GM12872 (cell line): Measurements from ENCODE around the gene AP4B1.

Experiments
- TF ChIP-seq, protein P1 (sequence below): IDR thresholded peaks from 3 replicates; pipeline ENCODE4 v1.5.1; 2011; ENCODE audit warnings: low read depth, mild to moderate bottlenecking, low read length, moderate library complexity; ENCODE audit not compliant: insufficient read depth

AP4B1 gene

DNA sequence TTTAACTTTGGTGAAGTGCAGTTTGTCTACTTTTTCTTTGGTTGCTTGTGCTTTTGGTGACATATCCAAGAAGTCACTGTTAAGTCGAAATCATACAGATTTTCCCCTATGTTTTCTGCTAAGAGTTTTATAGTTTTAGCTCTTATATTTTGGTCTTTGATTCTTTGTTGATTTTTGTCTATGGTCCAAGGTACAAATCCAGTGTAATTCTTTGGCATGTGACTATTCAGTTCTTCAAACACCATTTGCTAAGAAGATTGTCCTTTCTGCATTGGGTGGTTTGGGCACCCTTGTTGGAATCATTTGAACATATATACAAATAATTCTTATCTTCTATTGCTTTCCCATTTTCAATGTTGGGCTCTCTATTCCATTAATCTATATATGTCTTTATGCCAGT is 40.7 kb upstream of the AP4B1 start:
- TF ChIP-seq, protein P1, sequence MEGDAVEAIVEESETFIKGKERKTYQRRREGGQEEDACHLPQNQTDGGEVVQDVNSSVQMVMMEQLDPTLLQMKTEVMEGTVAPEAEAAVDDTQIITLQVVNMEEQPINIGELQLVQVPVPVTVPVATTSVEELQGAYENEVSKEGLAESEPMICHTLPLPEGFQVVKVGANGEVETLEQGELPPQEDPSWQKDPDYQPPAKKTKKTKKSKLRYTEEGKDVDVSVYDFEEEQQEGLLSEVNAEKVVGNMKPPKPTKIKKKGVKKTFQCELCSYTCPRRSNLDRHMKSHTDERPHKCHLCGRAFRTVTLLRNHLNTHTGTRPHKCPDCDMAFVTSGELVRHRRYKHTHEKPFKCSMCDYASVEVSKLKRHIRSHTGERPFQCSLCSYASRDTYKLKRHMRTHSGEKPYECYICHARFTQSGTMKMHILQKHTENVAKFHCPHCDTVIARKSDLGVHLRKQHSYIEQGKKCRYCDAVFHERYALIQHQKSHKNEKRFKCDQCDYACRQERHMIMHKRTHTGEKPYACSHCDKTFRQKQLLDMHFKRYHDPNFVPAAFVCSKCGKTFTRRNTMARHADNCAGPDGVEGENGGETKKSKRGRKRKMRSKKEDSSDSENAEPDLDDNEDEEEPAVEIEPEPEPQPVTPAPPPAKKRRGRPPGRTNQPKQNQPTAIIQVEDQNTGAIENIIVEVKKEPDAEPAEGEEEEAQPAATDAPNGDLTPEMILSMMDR, result no peak

DNA sequence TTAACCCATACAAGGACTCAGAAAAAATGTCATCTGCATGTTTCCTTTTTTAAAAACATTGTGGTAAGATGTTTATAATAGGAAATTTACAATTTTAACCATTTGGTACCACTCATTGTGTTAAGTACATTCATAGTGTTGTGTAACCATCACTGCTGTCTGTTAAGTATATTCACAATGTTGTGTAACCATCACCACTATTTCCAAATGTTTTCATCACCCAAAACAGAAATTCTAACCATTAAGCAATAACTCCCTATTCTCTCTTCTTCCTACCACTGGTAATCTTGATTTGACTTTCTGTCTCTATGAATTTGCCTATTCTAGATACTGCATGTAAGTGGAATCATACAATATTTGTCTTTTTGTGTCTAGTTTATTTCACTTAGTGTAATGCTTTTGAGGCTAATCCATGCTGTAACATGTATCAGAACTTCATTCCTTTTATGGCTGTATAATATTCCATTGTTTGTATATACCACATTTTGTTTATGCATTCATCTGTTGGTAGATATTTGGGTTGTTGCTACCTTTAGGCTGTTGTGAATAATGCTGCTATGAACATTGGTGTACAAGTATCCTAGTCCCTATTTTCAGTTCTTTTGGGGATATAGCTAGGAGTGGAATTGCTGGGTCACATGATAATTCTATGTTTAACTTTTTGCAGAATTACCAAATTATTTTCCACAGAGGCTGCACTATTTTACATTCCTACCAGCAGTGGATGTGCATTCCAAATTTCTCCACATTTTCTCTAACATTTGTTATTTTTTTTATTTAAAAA is 38.6 kb upstream of the AP4B1 start:
- TF ChIP-seq, protein P1, result no peak

DNA sequence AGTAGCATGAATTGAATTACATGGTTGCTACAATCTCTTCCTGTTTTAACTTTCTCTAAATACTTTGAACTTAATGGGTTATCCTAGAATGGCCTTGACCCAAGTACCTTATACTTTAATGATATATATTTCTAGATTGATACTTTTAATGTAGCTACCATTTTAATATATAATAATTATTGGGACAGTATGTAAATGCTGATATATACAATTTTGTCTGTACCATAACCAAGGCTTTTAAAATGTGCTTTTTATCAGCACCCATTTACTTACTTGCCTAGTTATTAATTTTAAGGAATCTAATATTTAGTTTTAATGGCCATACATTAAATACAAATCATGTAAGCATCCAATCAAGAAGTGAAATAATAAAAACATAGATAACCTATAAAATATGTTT is 37.9 kb upstream of the AP4B1 start:
- TF ChIP-seq, protein P1, result no peak

DNA sequence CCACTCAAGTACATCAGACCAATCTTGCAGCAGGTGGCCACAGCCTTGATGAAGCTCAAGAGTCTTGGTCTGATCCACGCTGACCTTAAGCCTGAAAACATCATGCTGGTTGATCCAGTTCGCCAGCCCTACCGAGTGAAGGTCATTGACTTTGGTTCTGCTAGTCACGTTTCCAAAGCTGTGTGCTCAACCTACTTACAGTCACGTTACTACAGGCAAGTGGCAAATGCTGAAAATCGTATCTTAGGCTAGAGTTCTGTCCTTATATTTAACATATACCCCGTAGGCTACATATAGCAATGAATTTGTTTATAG is 36.6 kb upstream of the AP4B1 start:
- TF ChIP-seq, protein P1, result no peak

DNA sequence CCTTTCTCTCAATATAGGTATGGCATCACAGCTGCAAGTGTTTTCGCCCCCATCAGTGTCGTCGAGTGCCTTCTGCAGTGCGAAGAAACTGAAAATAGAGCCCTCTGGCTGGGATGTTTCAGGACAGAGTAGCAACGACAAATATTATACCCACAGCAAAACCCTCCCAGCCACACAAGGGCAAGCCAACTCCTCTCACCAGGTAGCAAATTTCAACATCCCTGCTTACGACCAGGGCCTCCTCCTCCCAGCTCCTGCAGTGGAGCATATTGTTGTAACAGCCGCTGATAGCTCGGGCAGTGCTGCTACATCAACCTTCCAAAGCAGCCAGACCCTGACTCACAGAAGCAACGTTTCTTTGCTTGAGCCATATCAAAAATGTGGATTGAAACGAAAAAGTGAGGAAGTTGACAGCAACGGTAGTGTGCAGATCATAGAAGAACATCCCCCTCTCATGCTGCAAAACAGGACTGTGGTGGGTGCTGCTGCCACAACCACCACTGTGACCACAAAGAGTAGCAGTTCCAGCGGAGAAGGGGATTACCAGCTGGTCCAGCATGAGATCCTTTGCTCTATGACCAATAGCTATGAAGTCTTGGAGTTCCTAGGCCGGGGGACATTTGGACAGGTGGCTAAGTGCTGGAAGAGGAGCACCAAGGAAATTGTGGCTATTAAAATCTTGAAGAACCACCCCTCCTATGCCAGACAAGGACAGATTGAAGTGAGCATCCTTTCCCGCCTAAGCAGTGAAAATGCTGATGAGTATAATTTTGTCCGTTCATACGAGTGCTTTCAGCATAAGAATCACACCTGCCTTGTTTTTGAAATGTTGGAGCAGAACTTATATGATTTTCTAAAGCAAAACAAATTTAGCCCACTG is 36.0 kb upstream of the AP4B1 start:
- TF ChIP-seq, protein P1, result no peak

DNA sequence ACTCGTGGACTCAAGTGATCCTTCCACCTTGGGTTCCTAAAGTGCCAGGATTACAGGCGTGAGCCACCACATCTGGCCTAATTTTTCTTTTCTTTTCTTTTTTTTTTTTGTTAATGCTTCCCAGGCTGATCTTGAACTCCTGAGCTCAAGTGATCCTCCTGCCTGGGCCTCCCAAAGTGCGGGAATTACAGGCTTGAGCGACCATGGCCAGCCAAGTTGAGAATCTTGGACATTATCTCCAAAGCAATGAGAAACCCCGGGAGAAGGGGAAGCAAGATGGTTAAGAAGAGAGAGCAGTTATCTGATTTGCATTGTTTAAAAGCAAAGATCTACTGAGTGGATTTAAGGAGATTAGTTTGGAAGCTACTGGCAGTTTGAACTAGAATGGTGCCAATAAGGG is 33.6 kb upstream of the AP4B1 start:
- TF ChIP-seq, protein P1, result no peak

DNA sequence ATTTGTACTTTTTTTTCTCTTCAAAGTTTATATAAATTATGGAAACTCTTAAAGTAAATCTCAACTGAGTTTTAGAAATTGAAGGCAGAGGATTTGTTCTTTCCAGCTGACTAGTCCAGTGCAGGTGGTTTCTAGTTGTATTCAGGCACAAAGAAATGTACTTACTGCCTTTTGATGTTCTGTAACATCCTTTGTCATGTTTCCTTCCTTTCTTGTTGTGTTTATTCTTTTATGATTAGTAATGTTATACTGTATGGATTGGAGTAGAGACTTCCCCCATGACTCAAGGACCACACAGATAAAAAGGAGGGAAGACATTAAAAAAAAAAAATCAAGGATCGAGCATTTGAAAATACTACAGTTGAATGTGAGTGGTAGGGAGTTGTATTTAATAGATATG is 32.5 kb upstream of the AP4B1 start:
- TF ChIP-seq, protein P1, result no peak
